ENCODE measurements around the gene DNM3.

Gene DNM3

DNA sequence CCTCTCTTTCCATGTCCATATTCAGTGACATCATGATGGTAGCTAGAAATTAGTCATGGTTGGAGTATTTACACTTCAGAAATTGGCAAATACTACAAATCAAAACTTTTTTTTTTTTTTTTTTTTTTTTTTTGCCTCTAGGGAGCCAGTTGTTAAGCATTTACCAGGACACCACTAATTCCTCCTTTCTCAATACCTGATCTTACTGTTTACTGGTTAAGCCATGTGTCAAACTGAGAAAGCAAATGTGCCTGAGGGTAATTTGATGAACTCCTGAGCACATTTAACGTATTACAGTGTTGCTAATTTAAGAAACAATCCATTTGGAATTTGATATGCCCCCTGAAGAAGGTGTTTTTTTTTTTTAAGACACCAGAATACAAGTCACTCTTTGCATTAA is 94.4 kb downstream of the DNM3 start:
- TF ChIP-seq, protein P1, sequence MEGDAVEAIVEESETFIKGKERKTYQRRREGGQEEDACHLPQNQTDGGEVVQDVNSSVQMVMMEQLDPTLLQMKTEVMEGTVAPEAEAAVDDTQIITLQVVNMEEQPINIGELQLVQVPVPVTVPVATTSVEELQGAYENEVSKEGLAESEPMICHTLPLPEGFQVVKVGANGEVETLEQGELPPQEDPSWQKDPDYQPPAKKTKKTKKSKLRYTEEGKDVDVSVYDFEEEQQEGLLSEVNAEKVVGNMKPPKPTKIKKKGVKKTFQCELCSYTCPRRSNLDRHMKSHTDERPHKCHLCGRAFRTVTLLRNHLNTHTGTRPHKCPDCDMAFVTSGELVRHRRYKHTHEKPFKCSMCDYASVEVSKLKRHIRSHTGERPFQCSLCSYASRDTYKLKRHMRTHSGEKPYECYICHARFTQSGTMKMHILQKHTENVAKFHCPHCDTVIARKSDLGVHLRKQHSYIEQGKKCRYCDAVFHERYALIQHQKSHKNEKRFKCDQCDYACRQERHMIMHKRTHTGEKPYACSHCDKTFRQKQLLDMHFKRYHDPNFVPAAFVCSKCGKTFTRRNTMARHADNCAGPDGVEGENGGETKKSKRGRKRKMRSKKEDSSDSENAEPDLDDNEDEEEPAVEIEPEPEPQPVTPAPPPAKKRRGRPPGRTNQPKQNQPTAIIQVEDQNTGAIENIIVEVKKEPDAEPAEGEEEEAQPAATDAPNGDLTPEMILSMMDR (IDR thresholded peaks at IDR 0.05; ENCODE audit: low read depth, low read length, poor library complexity, severe bottlenecking), result no peak
- TF ChIP-seq EZH2phosphoT487 (IDR thresholded peaks at IDR 0.05; ENCODE audit: borderline replicate concordance, low read length), result no peak

DNA sequence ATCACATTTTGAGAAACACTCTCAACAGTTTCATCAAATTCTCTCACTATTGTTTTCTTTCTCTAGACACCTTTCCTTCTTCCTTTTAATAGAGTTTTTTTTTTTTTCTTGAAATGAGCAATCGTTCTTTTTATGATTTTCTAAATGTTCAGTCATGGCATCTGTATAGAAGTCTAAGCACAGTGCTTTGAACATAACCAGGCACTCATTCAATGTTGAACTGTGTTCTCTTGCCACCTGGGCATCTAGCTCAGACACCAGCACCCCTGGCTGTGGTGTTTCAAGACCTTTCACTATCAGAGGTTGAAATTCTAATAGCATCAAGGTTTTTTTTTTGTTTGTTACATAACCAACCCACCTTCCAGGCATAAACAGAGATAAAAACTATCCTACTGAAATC is 96.6 kb downstream of the DNM3 start:
- no peaks in the 10 kb centered on the region for H4K20me1 ChIP-seq (ENCODE audit: control insufficient read depth, insufficient read depth, low read depth, low read length)
- H3F3A ChIP-seq (ENCODE audit: control insufficient read depth, insufficient read depth), result no peaks in the 10 kb centered on the region
- TF ChIP-seq, protein P1 (IDR thresholded peaks at IDR 0.05; ENCODE audit: low read depth, low read length, poor library complexity, severe bottlenecking), result no peak
- no peak for TF ChIP-seq EZH2phosphoT487 (IDR thresholded peaks at IDR 0.05; ENCODE audit: borderline replicate concordance, low read length)

More for the DNA sequence above, 94.4 kb downstream of the DNM3 start:
- no peaks in the 10 kb centered on the region for H3K4me1 ChIP-seq (ENCODE audit: control insufficient read depth, low read length)
- H3K79me2 ChIP-seq (ENCODE audit: control insufficient read depth, low read length), result no peaks in the 10 kb centered on the region
- H3K36me3 ChIP-seq (ENCODE audit: control insufficient read depth, low read length), result no peaks in the 10 kb centered on the region
- no peaks in the 10 kb centered on the region for H3K9me3 ChIP-seq (ENCODE audit: control insufficient read depth, insufficient read depth, low read length)
- no peak overlapping the region for H3K27ac ChIP-seq (ENCODE audit: low read depth, low read length)
- no peak overlapping the region for H3K4me2 ChIP-seq (ENCODE audit: low read length)
- H3F3A ChIP-seq (ENCODE audit: control insufficient read depth, insufficient read depth), result no peaks in the 10 kb centered on the region
- no peaks in the 10 kb centered on the region for H3K9me2 ChIP-seq (replicated peaks; ENCODE audit: control insufficient read depth, low read length)
- no peaks in the 10 kb centered on the region for H4K20me1 ChIP-seq (ENCODE audit: control insufficient read depth, insufficient read depth, low read depth, low read length)
- no peak overlapping the region for H3K4me3 ChIP-seq (ENCODE audit: low read length)
- H3K27me3 ChIP-seq (ENCODE audit: control insufficient read depth, low read length), result 0 out of 2 replicates have a peak, but pooled peaks cover 2% of the 10 kb centered on the region

DNA sequence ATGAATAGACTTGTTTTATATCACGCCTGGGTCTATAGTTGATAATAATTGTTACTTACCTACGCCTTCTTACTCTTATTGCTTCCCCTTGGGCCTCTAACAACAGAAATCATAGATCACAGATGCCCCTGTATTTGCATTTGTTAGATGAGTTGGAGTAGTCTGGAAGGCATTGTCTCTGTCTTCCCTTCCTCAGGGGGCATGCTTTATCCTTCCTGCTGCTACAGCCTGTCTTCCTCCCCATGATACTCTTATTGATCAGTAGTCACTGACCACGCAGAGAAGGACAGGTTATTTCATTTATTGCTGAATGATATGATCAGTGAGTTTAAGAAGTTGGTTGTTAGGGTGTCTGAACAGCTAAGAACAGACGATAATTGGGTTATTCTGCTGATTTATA is 98.4 kb downstream of the DNM3 start:
- Histone ChIP-seq H4K20me1 (ENCODE audit: control insufficient read depth, insufficient read depth, low read depth, low read length) (no peaks in the 10 kb centered on the region), H3K27ac (ENCODE audit: low read depth, low read length) (no peak overlapping the region), H3K79me2 (ENCODE audit: control insufficient read depth, low read length) (no peaks in the 10 kb centered on the region), H3K4me3 (ENCODE audit: low read length) (no peak overlapping the region), H3F3A (ENCODE audit: control insufficient read depth, insufficient read depth) (no peaks in the 10 kb centered on the region), H3K4me1 (ENCODE audit: control insufficient read depth, low read length) (no peaks in the 10 kb centered on the region), H3K36me3 (ENCODE audit: control insufficient read depth, low read length) (no peaks in the 10 kb centered on the region), H3K9me2 (replicated peaks; ENCODE audit: control insufficient read depth, low read length) (no peaks in the 10 kb centered on the region), H3K4me2 (ENCODE audit: low read length) (no peak overlapping the region), H3K27me3 (ENCODE audit: control insufficient read depth, low read length) (no peaks in the 10 kb centered on the region), H3K9me3 (ENCODE audit: control insufficient read depth, insufficient read depth, low read length) (no peaks in the 10 kb centered on the region)
- TF ChIP-seq, protein P1 (IDR thresholded peaks at IDR 0.05; ENCODE audit: low read depth, low read length, poor library complexity, severe bottlenecking), result no peak
- TF ChIP-seq EZH2phosphoT487 (IDR thresholded peaks at IDR 0.05; ENCODE audit: borderline replicate concordance, low read length), result no peak

More for the DNA sequence above, 96.6 kb downstream of the DNM3 start:
- Histone ChIP-seq H3K27me3 (ENCODE audit: control insufficient read depth, low read length) (0 out of 2 replicates have a peak, but pooled peaks cover 2% of the 10 kb centered on the region), H3K9me2 (replicated peaks; ENCODE audit: control insufficient read depth, low read length) (no peaks in the 10 kb centered on the region), H3K79me2 (ENCODE audit: control insufficient read depth, low read length) (no peaks in the 10 kb centered on the region), H3K9me3 (ENCODE audit: control insufficient read depth, insufficient read depth, low read length) (no peaks in the 10 kb centered on the region), H3K36me3 (ENCODE audit: control insufficient read depth, low read length) (no peaks in the 10 kb centered on the region), H3K4me1 (ENCODE audit: control insufficient read depth, low read length) (no peaks in the 10 kb centered on the region), H3K27ac (ENCODE audit: low read depth, low read length) (no peak overlapping the region), H3K4me2 (ENCODE audit: low read length) (no peak overlapping the region), H3K4me3 (ENCODE audit: low read length) (no peak overlapping the region)

Measured in DOHH2 (cell line).